GM10847 (cell line): ENCODE data around the gene IGF2BP3.

Source experiments
- POLR2A ChIP-seq: IDR thresholded peaks from 2 replicates; pipeline ENCODE4 v1.6.1; 2011; ENCODE audit not compliant: insufficient read length; ENCODE audit errors: extremely low read depth

IGF2BP3 gene

DNA sequence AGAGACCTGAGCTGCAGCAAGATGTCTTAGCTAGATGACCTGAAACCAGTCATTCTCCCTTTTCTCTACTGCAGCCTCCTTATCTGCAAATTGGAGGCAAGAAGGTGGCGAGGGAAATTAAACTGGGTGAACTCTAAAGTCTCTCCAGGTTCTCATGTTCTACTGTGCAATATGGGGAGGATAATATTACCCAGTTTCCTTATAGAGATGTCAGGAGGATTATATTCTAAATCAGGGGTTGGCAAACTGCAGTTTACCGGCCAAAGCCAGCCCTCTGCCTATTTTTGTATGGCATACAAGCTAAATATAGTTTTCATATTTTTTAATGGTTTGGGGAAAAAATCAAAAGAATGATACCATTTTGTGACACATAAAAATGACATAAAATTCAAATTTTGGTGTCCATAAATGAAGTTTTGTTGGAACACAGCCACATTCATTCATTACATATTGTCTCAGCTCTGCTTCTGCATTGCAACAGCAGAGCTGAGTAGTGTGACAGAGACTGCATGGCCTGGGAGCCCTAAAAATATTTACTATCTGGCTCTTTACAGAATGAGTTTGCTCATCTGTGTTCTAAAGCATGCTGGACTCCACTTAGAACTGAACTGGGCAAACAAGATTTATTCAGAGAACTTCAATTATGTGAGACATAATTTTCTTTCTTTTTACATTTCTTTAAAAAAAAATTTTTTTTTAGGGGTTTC is 190.3 kb downstream of the IGF2BP3 start:
- no peak for TF ChIP-seq POLR2A

DNA sequence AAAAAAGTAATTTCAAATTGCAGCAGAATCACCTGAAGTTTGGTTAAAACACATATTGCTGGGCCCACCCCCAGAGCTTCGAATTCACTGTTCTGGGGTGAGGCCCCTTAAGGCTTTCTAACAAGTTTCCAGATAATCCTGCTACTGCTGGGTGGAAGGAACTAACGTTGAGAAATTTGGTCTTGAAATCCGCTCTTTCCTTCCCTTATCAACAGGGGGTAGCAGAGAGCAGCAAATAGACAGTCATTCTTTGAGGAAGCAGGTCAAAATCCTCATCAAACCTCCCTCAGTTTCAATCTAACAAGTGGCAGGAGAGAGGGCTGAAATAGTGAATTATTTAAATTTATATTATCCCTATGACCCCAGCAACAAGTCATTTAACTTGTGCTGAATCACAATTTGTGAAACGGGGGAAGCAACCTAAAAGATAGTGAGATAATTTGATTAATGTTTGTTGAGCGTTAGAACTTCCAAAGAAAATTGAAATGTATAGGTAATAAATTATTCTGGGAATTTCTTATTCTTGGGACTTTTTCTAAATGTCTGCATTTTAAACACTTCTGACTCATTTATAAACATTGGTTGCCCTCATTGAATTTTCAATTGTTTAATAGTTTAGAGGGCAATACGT is 192.8 kb downstream of the IGF2BP3 start:
- TF ChIP-seq POLR2A = no peak

DNA sequence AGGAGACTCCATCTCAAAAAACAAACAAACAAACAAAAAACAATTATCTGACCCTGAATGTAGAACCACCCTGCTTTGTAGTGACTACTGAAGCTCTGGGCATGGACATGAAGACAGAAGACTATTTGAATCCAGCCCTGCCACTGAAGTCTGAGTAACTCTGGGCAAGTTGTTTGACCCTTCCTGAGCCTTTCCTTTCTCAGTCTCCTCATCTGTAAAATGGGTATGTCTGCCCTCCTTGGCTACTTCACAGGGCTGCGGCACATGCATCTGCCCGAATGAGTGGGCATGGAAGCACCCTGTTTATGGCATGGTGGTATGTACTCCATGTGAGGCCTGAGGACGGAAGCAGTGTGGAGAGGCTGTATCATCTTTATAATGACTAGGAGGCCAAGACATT is 193.3 kb downstream of the IGF2BP3 start:
- TF ChIP-seq POLR2A = no peak

DNA sequence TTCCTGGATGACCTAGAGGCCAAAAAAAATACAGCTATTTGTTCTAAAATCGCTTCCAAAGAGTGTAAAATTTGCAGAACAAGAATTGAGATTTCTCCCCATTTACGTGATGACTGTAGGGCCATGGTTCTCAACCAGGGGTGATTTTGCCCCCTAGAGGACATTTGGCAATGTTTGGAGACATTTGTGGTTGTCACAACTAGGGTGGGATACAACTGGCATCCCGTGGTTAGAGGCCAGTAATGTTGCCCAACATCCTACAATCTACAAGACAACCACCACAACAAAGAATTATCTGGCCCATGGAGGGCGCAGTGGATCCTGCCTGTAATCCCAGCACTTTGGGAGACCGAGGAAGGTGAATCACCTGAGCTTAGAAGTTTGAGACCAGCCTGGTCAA is 193.9 kb downstream of the IGF2BP3 start:
- TF ChIP-seq POLR2A = no peak

- no peak for TF ChIP-seq POLR2A
Observed at GRCh38 chr7:23275912-23276311, 194.4 kb downstream of the IGF2BP3 start.

GRCh38 chr7:23273141-23273599 is 197.1 kb downstream of the IGF2BP3 start:
- no peak for TF ChIP-seq POLR2A

DNA sequence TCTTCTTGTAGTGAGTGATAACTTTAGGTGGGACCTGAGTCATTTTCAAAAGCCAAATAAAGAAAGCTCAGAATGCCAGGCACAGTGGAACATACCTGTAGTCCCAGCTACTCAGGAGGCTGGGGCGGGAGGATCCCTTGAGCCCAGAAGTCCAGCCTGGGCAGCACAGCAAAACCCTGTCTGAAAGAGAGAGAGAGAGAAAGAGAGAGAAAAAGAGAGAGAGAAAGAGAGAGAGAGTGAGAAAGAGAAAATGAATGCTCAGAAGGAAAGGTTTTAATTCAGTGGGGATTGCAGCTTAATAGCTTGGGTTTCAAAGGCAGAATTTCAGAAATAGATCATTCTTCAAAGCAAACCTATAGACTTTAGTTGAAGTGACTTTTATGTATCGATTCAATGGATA is 198.0 kb downstream of the IGF2BP3 start:
- TF ChIP-seq POLR2A = no peak

DNA sequence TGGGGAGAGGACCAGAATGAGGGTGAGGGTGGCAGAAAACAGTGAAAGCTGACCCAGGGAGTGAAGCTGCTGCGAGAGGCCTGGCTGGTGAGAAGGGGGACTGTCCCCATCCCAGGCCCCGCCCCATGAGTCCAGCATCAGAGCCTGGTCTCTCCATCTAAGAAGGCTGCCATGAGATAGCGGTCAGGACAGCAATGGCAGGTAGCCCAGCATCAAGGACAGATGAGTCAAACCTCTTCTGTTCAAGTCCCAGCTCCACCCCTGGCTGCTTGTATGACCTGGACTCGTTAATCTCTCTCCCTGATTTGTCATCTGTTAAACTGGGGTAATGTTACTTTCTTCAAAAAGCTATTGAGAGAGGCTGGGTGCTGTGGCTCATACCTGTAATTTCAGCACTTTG is 201.5 kb downstream of the IGF2BP3 start:
- no peak for TF ChIP-seq POLR2A

- no peak for TF ChIP-seq POLR2A
Observed at GRCh38 chr7:23268167-23268566, 202.1 kb downstream of the IGF2BP3 start.

DNA sequence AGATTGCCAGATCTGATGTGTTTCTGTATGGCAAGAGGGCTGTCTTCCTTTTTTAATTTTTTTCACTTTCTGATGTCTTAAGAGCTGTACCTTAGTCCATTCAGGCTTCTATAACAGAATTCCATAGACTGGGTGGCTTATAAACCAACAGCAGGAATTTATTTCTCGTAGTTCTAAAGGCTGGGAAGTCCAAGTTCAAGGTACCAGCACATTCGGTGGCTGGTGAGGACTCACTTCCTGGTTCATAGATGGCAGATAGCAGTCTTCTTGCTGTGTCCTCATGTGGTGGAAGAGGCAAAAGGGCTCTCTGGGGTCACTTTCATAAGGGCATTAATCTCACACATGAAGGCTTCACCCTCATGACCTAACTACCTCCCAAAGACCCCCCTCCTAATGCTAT is 202.9 kb downstream of the IGF2BP3 start:
- TF ChIP-seq POLR2A = no peak

GRCh38 chr7:23266918-23267317 is 203.4 kb downstream of the IGF2BP3 start:
- no peak for TF ChIP-seq POLR2A

- no peak for TF ChIP-seq POLR2A
Observed at GRCh38 chr7:23264916-23265458, 205.3 kb downstream of the IGF2BP3 start.

- no peak for TF ChIP-seq POLR2A
Observed at GRCh38 chr7:23261843-23262452, 208.3 kb downstream of the IGF2BP3 start.

DNA sequence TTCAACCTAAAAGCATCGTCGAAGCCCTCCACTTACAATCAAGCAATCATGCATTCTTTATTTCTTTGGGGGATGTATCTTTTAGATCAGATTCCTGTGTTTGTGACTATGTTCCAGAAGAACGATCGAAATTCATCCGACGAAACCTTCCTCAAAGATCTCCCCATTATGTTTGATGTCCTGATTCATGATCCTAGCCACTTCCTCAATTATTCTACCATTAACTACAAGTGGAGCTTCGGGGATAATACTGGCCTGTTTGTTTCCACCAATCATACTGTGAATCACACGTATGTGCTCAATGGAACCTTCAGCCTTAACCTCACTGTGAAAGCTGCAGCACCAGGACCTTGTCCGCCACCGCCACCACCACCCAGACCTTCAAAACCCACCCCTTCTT is 209.9 kb downstream of the IGF2BP3 start:
- no peak for TF ChIP-seq POLR2A
